ENCODE measurements around the gene MYO9B. TPM values are rescaled to one million over a fixed set of nuclear protein-coding genes. Genes with fewer than 3 reads are reported as not detected.

The MYO9B gene
- total and polyA plus RNA-seq, 2 of the 13 experiments (the other 11 are each of a cell fraction or from before 2014, with no cell fraction given) = 18.0 to 18.3 TPM

DNA sequence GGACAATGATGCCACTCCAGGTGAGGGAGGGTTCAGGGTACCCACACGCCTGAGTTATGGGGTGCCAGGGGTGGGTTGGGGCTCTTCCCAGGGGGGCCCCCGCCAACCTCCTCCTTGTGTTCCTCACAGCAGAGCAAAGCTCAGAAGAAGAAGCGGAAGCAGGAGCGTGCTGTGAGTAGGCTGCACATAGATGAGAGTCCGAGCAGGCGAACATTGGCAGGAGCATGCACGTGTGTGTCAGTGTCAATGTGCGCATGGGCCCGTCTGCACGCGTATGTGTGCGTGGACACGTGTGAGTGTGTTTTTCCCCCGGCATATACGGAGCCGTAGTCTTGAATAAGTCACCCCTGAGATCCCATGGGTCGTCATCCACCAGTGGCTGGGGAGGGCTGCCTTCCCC, 127.1 kb downstream of the MYO9B start:
- ATAC-seq (no peak), FAIRE-seq (no peak), DNase-seq (ENCODE audit: low spot score) (no peak)
- POLR2A ChIA-PET = no interaction called here
- CTCF ChIA-PET (ENCODE audit: low intra/inter-chr PET ratio, low total read pairs) = no interaction called here
- no peaks in the 10 kb centered on the region for H3K27me3 ChIP-seq (ENCODE audit: control insufficient read depth in 1 of 2, insufficient read depth in 2 of 2, low read length in 2 of 2)
- in situ Hi-C loops (cut with HindIII; ENCODE audit: extremely low pct_ligation_motif_present, low pct_unique_long_range_greater_than_20kb) (loop anchor here (5.0 kb wide), 1 partner anchor 80 kb away; the partner anchor contains the start of gene ANKLE1), intact Hi-C loops (cut with micrococcal nuclease; ENCODE audit: unreplicated experiment) (no loop called here)
- no TSS peak for BruUV-seq (replicated peaks)
- H3K27ac ChIP-seq (ENCODE audit: extremely low read length, insufficient read depth, low read length) = no peak overlapping the region
- no peaks in the 10 kb centered on the region for H4K20me1 ChIP-seq (ENCODE audit: insufficient read depth, low read length)
- H3K4me1 ChIP-seq (ENCODE audit: insufficient read depth, low read length) = peaks cover 21% of the 10 kb centered on the region
- H3K4me2 ChIP-seq (ENCODE audit: low read depth, low read length) = no peak overlapping the region
- no peak overlapping the region for H2AFZ ChIP-seq (ENCODE audit: low read length)
- H3K4me3 ChIP-seq (replicated peaks in 1 of 3; ENCODE audit: insufficient read depth in 1 of 3, low read depth in 2 of 3, low read length in 3 of 3) = no peak overlapping the region
- TF ChIP-seq, protein P1, sequence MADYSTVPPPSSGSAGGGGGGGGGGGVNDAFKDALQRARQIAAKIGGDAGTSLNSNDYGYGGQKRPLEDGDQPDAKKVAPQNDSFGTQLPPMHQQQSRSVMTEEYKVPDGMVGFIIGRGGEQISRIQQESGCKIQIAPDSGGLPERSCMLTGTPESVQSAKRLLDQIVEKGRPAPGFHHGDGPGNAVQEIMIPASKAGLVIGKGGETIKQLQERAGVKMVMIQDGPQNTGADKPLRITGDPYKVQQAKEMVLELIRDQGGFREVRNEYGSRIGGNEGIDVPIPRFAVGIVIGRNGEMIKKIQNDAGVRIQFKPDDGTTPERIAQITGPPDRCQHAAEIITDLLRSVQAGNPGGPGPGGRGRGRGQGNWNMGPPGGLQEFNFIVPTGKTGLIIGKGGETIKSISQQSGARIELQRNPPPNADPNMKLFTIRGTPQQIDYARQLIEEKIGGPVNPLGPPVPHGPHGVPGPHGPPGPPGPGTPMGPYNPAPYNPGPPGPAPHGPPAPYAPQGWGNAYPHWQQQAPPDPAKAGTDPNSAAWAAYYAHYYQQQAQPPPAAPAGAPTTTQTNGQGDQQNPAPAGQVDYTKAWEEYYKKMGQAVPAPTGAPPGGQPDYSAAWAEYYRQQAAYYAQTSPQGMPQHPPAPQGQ (CRISPR knock-in tag; IDR thresholded peaks at IDR 0.05; ENCODE audit: borderline replicate concordance) = no peak
- TF ChIP-seq ZNF616 (CRISPR knock-in tag; IDR thresholded peaks at IDR 0.05; ENCODE audit: low read depth) = no peak
- 89% methylated on average over 17 of the region's 17 CpGs for WGBS (ENCODE audit: low lambda C conversion rate)
- H3K79me2 ChIP-seq (ENCODE audit: insufficient read depth, low read length) = no peaks in the 10 kb centered on the region
- H3K9me3 ChIP-seq (ENCODE audit: low read length) = no peaks in the 10 kb centered on the region
- H3K36me3 ChIP-seq (replicated peaks in 1 of 2; ENCODE audit: control insufficient read depth in 1 of 2, insufficient read depth in 2 of 2, low read length in 2 of 2) = peaks cover 4 to 12% of the 10 kb centered on the region in 2 experiments; a peak in 4 of 5 replicates
- H3K9ac ChIP-seq (ENCODE audit: insufficient read depth, low read depth, low read length) = no peak overlapping the region

DNA sequence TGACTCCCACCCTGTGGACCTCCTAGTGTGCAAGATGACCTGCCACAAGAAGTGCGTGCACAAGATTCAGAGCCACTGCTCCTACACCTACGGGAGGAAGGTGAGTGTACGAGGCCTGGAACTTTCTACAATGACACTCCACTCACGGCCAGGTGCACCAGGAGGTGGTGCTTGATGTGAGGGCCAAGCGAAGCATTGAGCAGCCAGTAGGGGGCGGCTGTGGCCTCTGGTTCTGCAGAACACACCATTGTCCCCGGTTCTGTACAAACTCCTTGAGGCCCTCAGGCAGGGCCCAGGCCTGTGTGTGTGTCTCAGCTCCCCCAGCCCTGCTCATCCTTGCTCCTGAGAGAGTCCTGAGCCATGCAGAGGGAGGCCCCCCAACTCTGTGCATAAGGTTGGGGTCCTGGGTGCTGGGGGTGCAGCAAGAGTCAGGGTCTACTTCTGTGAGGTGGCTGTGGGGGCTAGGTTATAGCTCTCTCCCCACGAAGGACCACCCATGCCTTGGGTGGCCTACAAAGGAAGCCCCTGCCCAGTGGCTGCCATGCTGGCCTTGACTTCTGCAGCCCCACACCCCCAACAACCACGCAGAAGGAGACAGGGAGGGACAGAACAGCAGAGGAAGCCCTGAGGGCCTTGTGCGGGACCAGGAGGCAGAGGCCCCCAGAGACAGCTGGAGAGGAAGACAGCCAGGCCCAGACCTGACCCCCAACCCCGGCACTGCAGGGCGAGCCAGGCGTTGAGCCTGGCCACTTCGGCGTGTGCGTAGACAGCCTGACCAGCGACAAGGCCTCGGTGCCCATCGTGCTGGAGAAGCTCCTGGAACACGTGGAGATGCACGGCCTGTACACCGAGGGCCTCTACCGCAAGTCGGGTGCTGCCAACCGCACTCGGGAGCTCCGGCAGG, 129.9 kb downstream of the MYO9B start:
- 74% methylated on average over 10 of the region's 27 CpGs for WGBS (ENCODE audit: low lambda C conversion rate)
- Histone ChIP-seq H3K79me2 (ENCODE audit: insufficient read depth, low read length) (no peaks in the 10 kb centered on the region), H3K4me2 (ENCODE audit: low read depth, low read length) (no peak overlapping the region), H3K36me3 (replicated peaks in 1 of 2; ENCODE audit: control insufficient read depth in 1 of 2, insufficient read depth in 2 of 2, low read length in 2 of 2) (peaks cover 4 to 16% of the 10 kb centered on the region in 2 experiments; a peak in 4 of 5 replicates), H3K9me3 (ENCODE audit: low read length) (no peaks in the 10 kb centered on the region), H3K4me3 (replicated peaks in 1 of 3; ENCODE audit: insufficient read depth in 1 of 3, low read depth in 2 of 3, low read length in 3 of 3) (no peak overlapping the region), H2AFZ (ENCODE audit: low read length) (no peak overlapping the region), H4K20me1 (ENCODE audit: insufficient read depth, low read length) (no peaks in the 10 kb centered on the region), H3K27me3 (ENCODE audit: control insufficient read depth in 1 of 2, insufficient read depth in 2 of 2, low read length in 2 of 2) (no peaks in the 10 kb centered on the region), H3K4me1 (ENCODE audit: insufficient read depth, low read length) (peaks cover 12% of the 10 kb centered on the region), H3K27ac (ENCODE audit: extremely low read length, insufficient read depth, low read length) (no peak overlapping the region), H3K9ac (ENCODE audit: insufficient read depth, low read depth, low read length) (no peak overlapping the region)
- no TSS peak for BruUV-seq (replicated peaks)
- in situ Hi-C loops (cut with HindIII; ENCODE audit: extremely low pct_ligation_motif_present, low pct_unique_long_range_greater_than_20kb) (no loop called here), intact Hi-C loops (cut with micrococcal nuclease; ENCODE audit: unreplicated experiment) (loop anchor here (1.0 kb wide), 1 partner anchor 77 kb away; no protein-coding TSS in a partner anchor)
- CTCF ChIA-PET (ENCODE audit: low intra/inter-chr PET ratio, low total read pairs) = interaction anchor here (1.6 to 2.1 kb wide), 2 partner anchors 55 to 77 kb away, joined by 6 to 17 read pairs; partner anchors contain the start of gene ANKLE1
- FAIRE-seq (peak; percentile 76), ATAC-seq (peak; percentile 75), DNase-seq (ENCODE audit: low spot score) (peak; percentile 55)
- POLR2A ChIA-PET = interaction anchor here (1.0 to 2.4 kb wide), 4 partner anchors 9 to 35 kb away, joined by 3 to 14 read pairs (median 4); partner anchors contain the start of genes OCEL1 and USE1
- TF ChIP-seq TCF7 (IDR thresholded peaks at IDR 0.05; ENCODE audit: low read depth) (no peak), RORA (CRISPR knock-in tag; IDR thresholded peaks at IDR 0.05) (no peak), ZNF577 (CRISPR knock-in tag; IDR thresholded peaks at IDR 0.05; ENCODE audit: borderline replicate concordance, low read depth) (no peak), NFIC (IDR thresholded peaks at IDR 0.05; ENCODE audit: low read length) (no peak), KDM5B (CRISPR knock-in tag; IDR thresholded peaks at IDR 0.05; ENCODE audit: borderline replicate concordance) (0 out of 2 replicates have a peak, but pooled peaks have one; percentile 34), MEIS1 (CRISPR knock-in tag; IDR thresholded peaks at IDR 0.05; ENCODE audit: borderline replicate concordance) (no peak), SAP130 (CRISPR knock-in tag; IDR thresholded peaks at IDR 0.05; ENCODE audit: low read depth) (0 out of 2 replicates have a peak, but pooled peaks have one; percentile 14), HDAC6 (IDR thresholded peaks at IDR 0.05; ENCODE audit: low read depth, low read length) (no peak), JUN (CRISPR knock-in tag; IDR thresholded peaks at IDR 0.05) (no peak), TBX3 (IDR thresholded peaks at IDR 0.05; ENCODE audit: borderline replicate concordance) (no peak)
- TF ChIP-seq, protein P2, sequence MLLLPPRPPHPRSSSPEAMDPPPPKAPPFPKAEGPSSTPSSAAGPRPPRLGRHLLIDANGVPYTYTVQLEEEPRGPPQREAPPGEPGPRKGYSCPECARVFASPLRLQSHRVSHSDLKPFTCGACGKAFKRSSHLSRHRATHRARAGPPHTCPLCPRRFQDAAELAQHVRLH (CRISPR knock-in tag; IDR thresholded peaks at IDR 0.05; ENCODE audit: borderline replicate concordance, low read depth) = 0 out of 2 replicates have a peak, but pooled peaks have one; percentile 21
